HEK293 (cell line): Measurements from ENCODE around the gene GAGE10.

Experiments
- CTCF ChIA-PET: fragments of 350-600 bp; formaldehyde crosslinking; extraction: SDS; loops from one replicate; lab custom pipeline; 2021; ENCODE audit warnings: antibody characterized with exemption; lab: Yijun Ruan, JAX
- POLR2A ChIA-PET: fragments of 300-600 bp; formaldehyde crosslinking; extraction: SDS; loops from one replicate; lab custom pipeline; 2020; ENCODE audit warnings: antibody characterized with exemption, inconsistent platforms; lab: Yijun Ruan, JAX
- H3K27ac ChIP-seq: fragments of 200-500 bp; sonication (Bioruptor generic); 2 replicates; pipeline ENCODE4 v1.5.1; 2014; ENCODE audit warnings: low read depth, low read length, control low read depth, inconsistent platforms; ENCODE audit errors: extremely low read depth
- H3K36me3 ChIP-seq, 2 experiments: fragments of 200-500 bp in 1 of 2; sonication (Bioruptor generic) in 1 of 2; 1 replicate in 1 of 2; 2 replicates in 1 of 2; pipeline ENCODE4 v1.5.1; 2014 to 2017; ENCODE audit warnings: inconsistent platforms in 2 of 2, low read length in 2 of 2; ENCODE audit not compliant: control insufficient read depth in 2 of 2, insufficient read depth in 1 of 2
- H3K4me1 ChIP-seq: fragments of 200-500 bp; sonication (Bioruptor generic); 2 replicates; pipeline ENCODE4 v1.5.1; 2014; ENCODE audit warnings: mild to moderate bottlenecking, low read length, inconsistent platforms; ENCODE audit not compliant: control insufficient read depth, insufficient read depth
- H3K4me3 ChIP-seq: 2 replicates; pipeline ENCODE4 v1.5.1; 2011; ENCODE audit warnings: low read depth, mild to moderate bottlenecking, control low read depth, low read length, moderate library complexity
- H3K9me3 ChIP-seq: fragments of 200-500 bp; sonication (Bioruptor generic); 2 replicates; pipeline ENCODE4 v1.5.1; 2014; ENCODE audit warnings: low read depth, low read length, inconsistent platforms; ENCODE audit not compliant: control insufficient read depth, insufficient read depth
- BCL11B ChIP-seq: fragments of 450-650 bp; formaldehyde crosslinking; IDR thresholded peaks from 2 replicates; pipeline ENCODE4 v1.5.1; 2016; ENCODE audit warnings: low read depth, missing biosample characterization, missing genetic modification characterization
- GLIS1 ChIP-seq: fragments of 450-650 bp; formaldehyde crosslinking; IDR thresholded peaks from 2 replicates; pipeline ENCODE4 v1.5.1; 2016; ENCODE audit warnings: missing biosample characterization, missing genetic modification characterization
- IKZF3 ChIP-seq: fragments of 450-650 bp; IDR thresholded peaks from 2 replicates; pipeline ENCODE4 v1.5.0; 2018; ENCODE audit warnings: missing biosample characterization, mild to moderate bottlenecking, missing genetic modification characterization, moderate library complexity
- KLF9 ChIP-seq: fragments of 450-650 bp; formaldehyde crosslinking; IDR thresholded peaks from 2 replicates; pipeline ENCODE4 v1.5.1; 2016; ENCODE audit warnings: missing biosample characterization, missing genetic modification characterization, low read depth
- MEIS1 ChIP-seq: sonication (generic); formaldehyde crosslinking; IDR thresholded peaks from 2 replicates; pipeline ENCODE4 v1.8.1; 2022; ENCODE audit warnings: missing genetic modification reagents, mild to moderate bottlenecking, borderline replicate concordance
- MYNN ChIP-seq: fragments of 450-650 bp; formaldehyde crosslinking; IDR thresholded peaks from 2 replicates; pipeline ENCODE4 v1.5.1; 2016; ENCODE audit warnings: missing biosample characterization, missing genetic modification characterization, borderline replicate concordance
- MZF1 ChIP-seq: fragments of 450-650 bp; formaldehyde crosslinking; IDR thresholded peaks from 2 replicates; pipeline ENCODE4 v1.5.1; 2017; ENCODE audit warnings: missing biosample characterization, missing genetic modification characterization, borderline replicate concordance
- OVOL3 ChIP-seq: fragments of 450-650 bp; formaldehyde crosslinking; IDR thresholded peaks from 2 replicates; pipeline ENCODE4 v1.5.1; 2016; ENCODE audit warnings: missing biosample characterization, missing genetic modification characterization
- SP2 ChIP-seq: fragments of 450-650 bp; formaldehyde crosslinking; IDR thresholded peaks from 2 replicates; pipeline ENCODE4 v1.5.1; 2016; ENCODE audit warnings: missing biosample characterization, missing genetic modification characterization
- SP3 ChIP-seq: fragments of 450-650 bp; formaldehyde crosslinking; IDR thresholded peaks from 2 replicates; pipeline ENCODE4 v1.5.1; 2016; ENCODE audit warnings: missing biosample characterization, missing genetic modification characterization
- ZFP37 ChIP-seq: fragments of 450-650 bp; formaldehyde crosslinking; IDR thresholded peaks from 2 replicates; pipeline ENCODE4 v1.5.1; 2016; ENCODE audit warnings: missing biosample characterization, missing genetic modification characterization
- ZNF121 ChIP-seq: fragments of 450-650 bp; formaldehyde crosslinking; IDR thresholded peaks from 2 replicates; pipeline ENCODE4 v1.5.1; 2016; ENCODE audit warnings: missing biosample characterization, missing genetic modification characterization
- ZNF132 ChIP-seq: fragments of 450-650 bp; formaldehyde crosslinking; IDR thresholded peaks from 2 replicates; pipeline ENCODE4 v1.5.1; 2017; ENCODE audit warnings: missing biosample characterization, missing genetic modification characterization, borderline replicate concordance
- ZNF19 ChIP-seq: fragments of 450-650 bp; formaldehyde crosslinking; IDR thresholded peaks from 2 replicates; pipeline ENCODE4; 2016; ENCODE audit warnings: missing biosample characterization, missing genetic modification characterization, low read depth
- ZNF223 ChIP-seq: fragments of 450-650 bp; formaldehyde crosslinking; IDR thresholded peaks from 2 replicates; pipeline ENCODE4 v1.5.1; 2016; ENCODE audit warnings: missing biosample characterization, missing genetic modification characterization
- ZNF23 ChIP-seq: fragments of 450-650 bp; formaldehyde crosslinking; IDR thresholded peaks from 2 replicates; pipeline ENCODE4 v1.5.1; 2016; ENCODE audit warnings: missing biosample characterization, missing genetic modification characterization, borderline replicate concordance
- ZNF302 ChIP-seq: fragments of 450-650 bp; formaldehyde crosslinking; IDR thresholded peaks from 2 replicates; pipeline ENCODE4 v1.5.1; 2016; ENCODE audit warnings: missing biosample characterization, missing genetic modification characterization, low read depth
- ZNF335 ChIP-seq: fragments of 450-650 bp; formaldehyde crosslinking; conservative IDR thresholded peaks from 2 replicates; pipeline ENCODE4 v1.5.1; 2016; ENCODE audit warnings: missing biosample characterization, missing genetic modification characterization
- ZNF350 ChIP-seq: fragments of 450-650 bp; formaldehyde crosslinking; IDR thresholded peaks from 2 replicates; pipeline ENCODE4 v1.5.0; 2017; ENCODE audit warnings: missing biosample characterization, mild to moderate bottlenecking, missing genetic modification characterization
- ZNF473 ChIP-seq: fragments of 450-650 bp; formaldehyde crosslinking; IDR thresholded peaks from 2 replicates; pipeline ENCODE4 v1.5.1; 2017; ENCODE audit warnings: missing biosample characterization, missing genetic modification characterization
- ZNF544 ChIP-seq: fragments of 450-650 bp; formaldehyde crosslinking; IDR thresholded peaks from 2 replicates; pipeline ENCODE4 v1.5.0; 2017; ENCODE audit warnings: missing biosample characterization, missing genetic modification characterization
- ZNF596 ChIP-seq: fragments of 450-650 bp; IDR thresholded peaks from 2 replicates; pipeline ENCODE4 v1.5.0; 2018; ENCODE audit warnings: missing biosample characterization, mild to moderate bottlenecking, missing genetic modification characterization, moderate library complexity
- ZNF747 ChIP-seq: fragments of 450-650 bp; formaldehyde crosslinking; IDR thresholded peaks from 2 replicates; pipeline ENCODE4 v1.5.1; 2016; ENCODE audit warnings: missing biosample characterization, missing genetic modification characterization
- ZNF768 ChIP-seq: fragments of 450-650 bp; formaldehyde crosslinking; IDR thresholded peaks from 2 replicates; pipeline ENCODE4 v1.5.1; 2018; ENCODE audit warnings: missing biosample characterization, mild to moderate bottlenecking, missing genetic modification characterization
- ZNF791 ChIP-seq: fragments of 450-650 bp; formaldehyde crosslinking; IDR thresholded peaks from 2 replicates; pipeline ENCODE4 v1.5.1; 2016; ENCODE audit warnings: missing biosample characterization, missing genetic modification characterization
- ZSCAN30 ChIP-seq: fragments of 450-650 bp; IDR thresholded peaks from 2 replicates; pipeline ENCODE4 v1.5.1; 2018; ENCODE audit warnings: missing biosample characterization, mild to moderate bottlenecking, missing genetic modification characterization, moderate library complexity
- TF ChIP-seq, protein P1 (sequence below): fragments of 450-650 bp; formaldehyde crosslinking; IDR thresholded peaks from 2 replicates; pipeline ENCODE4 v1.5.1; 2017; ENCODE audit warnings: missing biosample characterization, missing genetic modification characterization
- TF ChIP-seq, protein P2 (sequence below): fragments of 450-650 bp; formaldehyde crosslinking; IDR thresholded peaks from 2 replicates; pipeline ENCODE4; 2016; ENCODE audit warnings: missing biosample characterization, missing genetic modification characterization
- TF ChIP-seq, protein P3 (sequence below): fragments of 450-650 bp; formaldehyde crosslinking; IDR thresholded peaks from 2 replicates; pipeline ENCODE4 v1.5.1; 2016; ENCODE audit warnings: missing biosample characterization, missing genetic modification characterization
- TF ChIP-seq, protein P4 (sequence below): fragments of 450-650 bp; formaldehyde crosslinking; IDR thresholded peaks from 2 replicates; pipeline ENCODE4 v1.5.1; 2016; ENCODE audit warnings: missing biosample characterization, missing genetic modification characterization, low read depth
- TF ChIP-seq, protein P5 (sequence below): fragments of 450-650 bp; formaldehyde crosslinking; IDR thresholded peaks from 2 replicates; pipeline ENCODE4 v1.5.1; 2017; ENCODE audit warnings: missing biosample characterization, mild to moderate bottlenecking, missing genetic modification characterization, moderate library complexity

The GAGE10 gene

DNA sequence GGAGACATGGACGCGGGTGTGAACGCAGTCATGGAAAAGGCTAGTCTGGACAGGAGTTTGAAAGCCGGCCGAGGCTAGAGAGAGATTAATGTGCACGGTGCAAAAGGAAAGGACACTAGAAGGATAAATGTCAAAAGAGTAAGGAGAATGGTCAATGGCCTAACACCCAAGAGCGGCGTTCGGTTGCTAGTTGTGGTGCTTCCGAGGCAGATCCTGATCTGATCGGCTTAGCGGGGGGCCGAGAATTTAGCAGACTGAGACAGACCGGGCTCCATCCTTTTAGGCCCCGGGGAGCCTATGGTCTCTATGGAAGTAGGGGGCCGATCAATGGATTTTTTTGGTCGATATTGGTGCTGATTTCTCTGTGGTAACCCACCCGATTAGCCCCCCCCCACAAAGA, 6.9 kb downstream of the GAGE10 start:
- Histone ChIP-seq H3K9me3 (no peaks in the 10 kb centered on the region), H3K36me3 (no peaks in the 10 kb centered on the region), H3K4me3 (no peak overlapping the region), H3K27ac (no peak overlapping the region), H3K4me1 (no peaks in the 10 kb centered on the region)
- POLR2A ChIA-PET: no interaction called here
- TF ChIP-seq ZNF350 (tag by site-specific recombination): no peak
- TF ChIP-seq ZNF302 (tag by site-specific recombination): no peak
- no peak for TF ChIP-seq GLIS1
- TF ChIP-seq ZFP37 (tag by site-specific recombination): no peak
- TF ChIP-seq, protein P1, sequence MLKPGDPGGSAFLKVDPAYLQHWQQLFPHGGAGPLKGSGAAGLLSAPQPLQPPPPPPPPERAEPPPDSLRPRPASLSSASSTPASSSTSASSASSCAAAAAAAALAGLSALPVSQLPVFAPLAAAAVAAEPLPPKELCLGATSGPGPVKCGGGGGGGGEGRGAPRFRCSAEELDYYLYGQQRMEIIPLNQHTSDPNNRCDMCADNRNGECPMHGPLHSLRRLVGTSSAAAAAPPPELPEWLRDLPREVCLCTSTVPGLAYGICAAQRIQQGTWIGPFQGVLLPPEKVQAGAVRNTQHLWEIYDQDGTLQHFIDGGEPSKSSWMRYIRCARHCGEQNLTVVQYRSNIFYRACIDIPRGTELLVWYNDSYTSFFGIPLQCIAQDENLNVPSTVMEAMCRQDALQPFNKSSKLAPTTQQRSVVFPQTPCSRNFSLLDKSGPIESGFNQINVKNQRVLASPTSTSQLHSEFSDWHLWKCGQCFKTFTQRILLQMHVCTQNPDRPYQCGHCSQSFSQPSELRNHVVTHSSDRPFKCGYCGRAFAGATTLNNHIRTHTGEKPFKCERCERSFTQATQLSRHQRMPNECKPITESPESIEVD (tag by site-specific recombination): no peak
- TF ChIP-seq ZNF768 (tag by site-specific recombination): no peak
- TF ChIP-seq, protein P2, sequence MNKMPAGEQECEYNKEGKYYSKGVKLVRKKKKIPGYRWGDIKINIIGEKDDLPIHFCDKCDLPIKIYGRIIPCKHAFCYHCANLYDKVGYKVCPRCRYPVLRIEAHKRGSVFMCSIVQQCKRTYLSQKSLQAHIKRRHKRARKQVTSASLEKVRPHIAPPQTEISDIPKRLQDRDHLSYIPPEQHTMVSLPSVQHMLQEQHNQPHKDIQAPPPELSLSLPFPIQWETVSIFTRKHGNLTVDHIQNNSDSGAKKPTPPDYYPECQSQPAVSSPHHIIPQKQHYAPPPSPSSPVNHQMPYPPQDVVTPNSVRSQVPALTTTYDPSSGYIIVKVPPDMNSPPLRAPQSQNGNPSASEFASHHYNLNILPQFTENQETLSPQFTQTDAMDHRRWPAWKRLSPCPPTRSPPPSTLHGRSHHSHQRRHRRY (tag by site-specific recombination): no peak
- TF ChIP-seq, protein P3, sequence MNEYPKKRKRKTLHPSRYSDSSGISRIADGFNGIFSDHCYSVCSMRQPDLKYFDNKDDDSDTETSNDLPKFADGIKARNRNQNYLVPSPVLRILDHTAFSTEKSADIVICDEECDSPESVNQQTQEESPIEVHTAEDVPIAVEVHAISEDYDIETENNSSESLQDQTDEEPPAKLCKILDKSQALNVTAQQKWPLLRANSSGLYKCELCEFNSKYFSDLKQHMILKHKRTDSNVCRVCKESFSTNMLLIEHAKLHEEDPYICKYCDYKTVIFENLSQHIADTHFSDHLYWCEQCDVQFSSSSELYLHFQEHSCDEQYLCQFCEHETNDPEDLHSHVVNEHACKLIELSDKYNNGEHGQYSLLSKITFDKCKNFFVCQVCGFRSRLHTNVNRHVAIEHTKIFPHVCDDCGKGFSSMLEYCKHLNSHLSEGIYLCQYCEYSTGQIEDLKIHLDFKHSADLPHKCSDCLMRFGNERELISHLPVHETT (tag by site-specific recombination): no peak
- no peak for TF ChIP-seq SP3 (tag by site-specific recombination)
- TF ChIP-seq SP2: no peak
- no peak for TF ChIP-seq ZSCAN30 (tag by site-specific recombination)
- no peak for TF ChIP-seq KLF9 (tag by site-specific recombination)
- TF ChIP-seq ZNF544 (tag by site-specific recombination): no peak
- TF ChIP-seq MYNN: no peak
- TF ChIP-seq OVOL3 (tag by site-specific recombination): no peak
- CTCF ChIA-PET: interaction anchor here (0.7 kb wide), 1 partner anchor 310 kb away, joined by 3 read pairs; no protein-coding TSS in a partner anchor

DNA sequence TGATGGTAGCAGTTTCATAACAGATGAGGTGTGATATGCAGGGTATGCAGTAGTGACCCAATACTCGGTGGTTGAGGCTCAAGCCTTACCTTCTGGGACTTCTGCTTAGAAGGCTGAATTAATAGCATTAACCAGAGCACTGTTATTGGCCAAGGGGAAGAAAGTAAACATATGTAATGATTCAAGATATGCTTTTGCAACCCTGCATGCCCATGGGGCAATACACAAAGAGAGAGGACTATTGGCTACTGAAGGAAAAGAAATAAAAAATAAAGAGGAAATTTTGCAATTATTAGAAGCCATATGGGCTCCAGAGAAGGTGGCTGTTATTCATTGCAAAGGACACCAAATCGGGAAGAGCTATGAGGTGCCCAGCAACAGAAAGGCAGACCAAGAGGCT, 8.7 kb downstream of the GAGE10 start:
- H3K27ac ChIP-seq: no peak overlapping the region
- H3K36me3 ChIP-seq: no peaks in the 10 kb centered on the region
- H3K4me3 ChIP-seq: no peak overlapping the region
- no peaks in the 10 kb centered on the region for H3K9me3 ChIP-seq
- ChIA-PET CTCF (no interaction called here), POLR2A (no interaction called here)
- no peaks in the 10 kb centered on the region for H3K4me1 ChIP-seq
- TF ChIP-seq ZNF544 (tag by site-specific recombination): no peak
- TF ChIP-seq ZNF19 (tag by site-specific recombination): no peak
- TF ChIP-seq ZNF121 (tag by site-specific recombination): no peak
- TF ChIP-seq ZNF596 (tag by site-specific recombination): no peak
- TF ChIP-seq MEIS1: no peak
- TF ChIP-seq ZNF747 (tag by site-specific recombination): no peak
- no peak for TF ChIP-seq ZNF23 (tag by site-specific recombination)
- no peak for TF ChIP-seq ZNF335 (tag by site-specific recombination)
- no peak for TF ChIP-seq ZNF132
- TF ChIP-seq, protein P4, sequence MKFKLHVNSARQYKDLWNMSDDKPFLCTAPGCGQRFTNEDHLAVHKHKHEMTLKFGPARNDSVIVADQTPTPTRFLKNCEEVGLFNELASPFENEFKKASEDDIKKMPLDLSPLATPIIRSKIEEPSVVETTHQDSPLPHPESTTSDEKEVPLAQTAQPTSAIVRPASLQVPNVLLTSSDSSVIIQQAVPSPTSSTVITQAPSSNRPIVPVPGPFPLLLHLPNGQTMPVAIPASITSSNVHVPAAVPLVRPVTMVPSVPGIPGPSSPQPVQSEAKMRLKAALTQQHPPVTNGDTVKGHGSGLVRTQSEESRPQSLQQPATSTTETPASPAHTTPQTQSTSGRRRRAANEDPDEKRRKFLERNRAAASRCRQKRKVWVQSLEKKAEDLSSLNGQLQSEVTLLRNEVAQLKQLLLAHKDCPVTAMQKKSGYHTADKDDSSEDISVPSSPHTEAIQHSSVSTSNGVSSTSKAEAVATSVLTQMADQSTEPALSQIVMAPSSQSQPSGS (tag by site-specific recombination): no peak
- TF ChIP-seq IKZF3 (tag by site-specific recombination): no peak
- no peak for TF ChIP-seq ZNF791
- no peak for TF ChIP-seq BCL11B (tag by site-specific recombination)
- TF ChIP-seq, protein P5, sequence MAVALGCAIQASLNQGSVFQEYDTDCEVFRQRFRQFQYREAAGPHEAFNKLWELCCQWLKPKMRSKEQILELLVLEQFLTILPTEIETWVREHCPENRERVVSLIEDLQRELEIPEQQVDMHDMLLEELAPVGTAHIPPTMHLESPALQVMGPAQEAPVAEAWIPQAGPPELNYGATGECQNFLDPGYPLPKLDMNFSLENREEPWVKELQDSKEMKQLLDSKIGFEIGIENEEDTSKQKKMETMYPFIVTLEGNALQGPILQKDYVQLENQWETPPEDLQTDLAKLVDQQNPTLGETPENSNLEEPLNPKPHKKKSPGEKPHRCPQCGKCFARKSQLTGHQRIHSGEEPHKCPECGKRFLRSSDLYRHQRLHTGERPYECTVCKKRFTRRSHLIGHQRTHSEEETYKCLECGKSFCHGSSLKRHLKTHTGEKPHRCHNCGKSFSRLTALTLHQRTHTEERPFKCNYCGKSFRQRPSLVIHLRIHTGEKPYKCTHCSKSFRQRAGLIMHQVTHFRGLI: no peak
- no peak for TF ChIP-seq MZF1
- TF ChIP-seq ZNF473 (tag by site-specific recombination): no peak
- TF ChIP-seq ZNF223 (tag by site-specific recombination): no peak
